Liver (tissue), 9 donors: ENCODE results near the gene GRK5. TPM values are rescaled to one million over a fixed set of nuclear protein-coding genes. Genes with fewer than 3 reads are reported as not detected.

Source experiments
- DNase-seq: peaks from one replicate; pipeline ENCODE4 v3.0.0-alpha.2; 2017; ENCODE audit warnings: low spot score
- H3K27ac ChIP-seq, 2 donors: one replicate each; pipeline ENCODE4 v1.7.0; 2013; ENCODE audit warnings: inconsistent platforms in 2 of 2, low read length in 2 of 2, control low read depth in 1 of 2, low read depth in 1 of 2, mild to moderate bottlenecking in 1 of 2
- H3K27me3 ChIP-seq, 4 donors: one replicate each; pipeline versions ENCODE4 v1.6.1 to v1.7.0; 2013; ENCODE audit warnings: low read length in 3 of 4, inconsistent platforms in 1 of 4, mild to moderate bottlenecking in 1 of 4, moderate library complexity in 1 of 4; ENCODE audit not compliant: control insufficient read depth in 4 of 4, insufficient read depth in 4 of 4
- H3K36me3 ChIP-seq, 4 donors: one replicate each; pipeline versions ENCODE4 v1.6.1 to v1.7.0; 2013; ENCODE audit warnings: low read length in 3 of 4, mild to moderate bottlenecking in 3 of 4, low read depth in 1 of 4, moderate library complexity in 1 of 4; ENCODE audit not compliant: control insufficient read depth in 4 of 4, insufficient read depth in 3 of 4
- H3K4me1 ChIP-seq, 4 donors: one replicate each; pipeline versions ENCODE4 v1.6.1 to v1.7.0; 2013; ENCODE audit warnings: low read length in 3 of 4, mild to moderate bottlenecking in 3 of 4, moderate library complexity in 1 of 4; ENCODE audit not compliant: control insufficient read depth in 4 of 4, insufficient read depth in 4 of 4
- H3K4me3 ChIP-seq, 3 donors: one replicate each; pipeline versions ENCODE4 v1.6.1 to v1.7.0; 2013; ENCODE audit warnings: low read length in 3 of 3, control low read depth in 1 of 3, low read depth in 1 of 3, mild to moderate bottlenecking in 1 of 3
- H3K9ac ChIP-seq, 2 donors: one replicate each; pipeline ENCODE4 v1.7.0; 2013; ENCODE audit warnings: low read length in 2 of 2, mild to moderate bottlenecking in 2 of 2, moderate library complexity in 2 of 2, control low read depth in 1 of 2, low read depth in 1 of 2
- H3K9me3 ChIP-seq, 4 donors: one replicate each; pipeline versions ENCODE4 v1.6.1 to v1.7.0; 2013; ENCODE audit warnings: low read length in 3 of 4; ENCODE audit not compliant: control insufficient read depth in 4 of 4
- ATF3 ChIP-seq: IDR thresholded peaks from 2 replicates; pipeline ENCODE4 v1.6.1; 2016; ENCODE audit warnings: antibody characterized with exemption
- CTCF ChIP-seq: fragments of 150-350 bp; IDR thresholded peaks from 2 replicates; pipeline ENCODE4 v1.5.1; 2017; ENCODE audit warnings: improper control_type of control experiment, low read depth, low read length; ENCODE audit not compliant: missing input control
- EGR1 ChIP-seq, 2 donors: IDR thresholded peaks; 2 replicates each; pipeline ENCODE4 v1.6.1; 2016 to 2018; ENCODE audit warnings: antibody characterized with exemption in 2 of 2, low read depth in 2 of 2
- FOXA1 ChIP-seq: IDR thresholded peaks from 2 replicates; pipeline ENCODE4 v1.6.1; 2016; ENCODE audit warnings: antibody characterized with exemption
- FOXA2 ChIP-seq: IDR thresholded peaks from 2 replicates; pipeline ENCODE4 v1.6.1; 2016; ENCODE audit warnings: antibody characterized with exemption
- GABPA ChIP-seq, 2 donors: IDR thresholded peaks in 1 of 2; conservative IDR thresholded peaks in 1 of 2; 2 replicates each; pipeline ENCODE4 v1.6.1; 2016; ENCODE audit warnings: antibody characterized with exemption in 2 of 2, mild to moderate bottlenecking in 1 of 2, moderate library complexity in 1 of 2
- HNF4A ChIP-seq, 2 donors: conservative IDR thresholded peaks; 2 replicates each; pipeline ENCODE4 v1.6.1; 2016; ENCODE audit warnings: antibody characterized with exemption in 2 of 2, mild to moderate bottlenecking in 2 of 2
- HNF4G ChIP-seq: IDR thresholded peaks from 2 replicates; pipeline ENCODE4 v1.6.1; 2016; ENCODE audit warnings: antibody characterized with exemption
- JUND ChIP-seq, 2 donors: IDR thresholded peaks; 2 replicates each; pipeline ENCODE4 v1.6.1; 2016; ENCODE audit warnings: antibody characterized with exemption in 2 of 2
- NR2F2 ChIP-seq: IDR thresholded peaks from 2 replicates; pipeline ENCODE4 v1.6.1; 2016; ENCODE audit warnings: antibody characterized with exemption
- RAD21 ChIP-seq, 2 donors: IDR thresholded peaks; 2 replicates each; pipeline ENCODE4 v1.6.1; 2016; ENCODE audit warnings: antibody characterized with exemption in 2 of 2, mild to moderate bottlenecking in 2 of 2
- RXRA ChIP-seq, 2 donors: IDR thresholded peaks; 2 replicates each; pipeline ENCODE4 v1.6.1; 2017 to 2018; ENCODE audit warnings: antibody characterized with exemption in 2 of 2, mild to moderate bottlenecking in 1 of 2
- SP1 ChIP-seq: IDR thresholded peaks from 2 replicates; pipeline ENCODE4 v1.6.1; 2018; ENCODE audit warnings: antibody characterized with exemption, mild to moderate bottlenecking
- TAF1 ChIP-seq: conservative IDR thresholded peaks from 2 replicates; pipeline ENCODE4 v1.6.1; 2016; ENCODE audit warnings: antibody characterized with exemption, mild to moderate bottlenecking
- YY1 ChIP-seq: IDR thresholded peaks from 2 replicates; pipeline ENCODE4 v1.6.1; 2016; ENCODE audit warnings: antibody characterized with exemption, mild to moderate bottlenecking
- ZBTB33 ChIP-seq: IDR thresholded peaks from 2 replicates; pipeline ENCODE4 v1.6.1; 2016; ENCODE audit warnings: antibody characterized with exemption
- WGBS: extraction: QIAGEN DNeasy Blood & Tissue Kit; methylation state at CpG from one replicate; pipeline ENCODE4 v1.1.7; 2013; 5-methylcytosine and 5-hydroxymethylcytosine counted together
- polyA plus RNA-seq, 2 donors: library from polyadenylated mRNA; stranded (reverse) in 1 of 2; unstranded in 1 of 2; fragments of 200-250 nt in 1 of 2; fragments of >200 nt in 1 of 2; fragmentation: Nextera tagmentation in 1 of 2; extraction: Ambion mirVana in 1 of 2; gene quantifications; one replicate each; pipeline versions ENCODE4 v1.2.1 to v1.2.3, GENCODE V29; 2013 to 2015
- total RNA-seq, 2 donors: library from RNA; depleted of rRNA; stranded (reverse); fragments of >200 nt; gene quantifications; one replicate each; pipeline ENCODE4 v1.2.3, GENCODE V29; 2014
- TF ChIP-seq, protein P1 (sequence below): IDR thresholded peaks from 2 replicates; pipeline ENCODE4 v1.6.1; 2016; ENCODE audit warnings: antibody characterized with exemption, mild to moderate bottlenecking
- TF ChIP-seq, protein P2 (sequence below): IDR thresholded peaks from 2 replicates; pipeline ENCODE4 v1.6.1; 2016; ENCODE audit warnings: antibody characterized with exemption
- donor health status: healthy.
- donor health status: healthy.
- donor health status: healthy.
- donor health status: healthy.
- donor health status: healthy.

GRK5 gene
- total and polyA plus RNA-seq, 4 donors = 2.1 to 6.6 (median 5.1) TPM

DNA sequence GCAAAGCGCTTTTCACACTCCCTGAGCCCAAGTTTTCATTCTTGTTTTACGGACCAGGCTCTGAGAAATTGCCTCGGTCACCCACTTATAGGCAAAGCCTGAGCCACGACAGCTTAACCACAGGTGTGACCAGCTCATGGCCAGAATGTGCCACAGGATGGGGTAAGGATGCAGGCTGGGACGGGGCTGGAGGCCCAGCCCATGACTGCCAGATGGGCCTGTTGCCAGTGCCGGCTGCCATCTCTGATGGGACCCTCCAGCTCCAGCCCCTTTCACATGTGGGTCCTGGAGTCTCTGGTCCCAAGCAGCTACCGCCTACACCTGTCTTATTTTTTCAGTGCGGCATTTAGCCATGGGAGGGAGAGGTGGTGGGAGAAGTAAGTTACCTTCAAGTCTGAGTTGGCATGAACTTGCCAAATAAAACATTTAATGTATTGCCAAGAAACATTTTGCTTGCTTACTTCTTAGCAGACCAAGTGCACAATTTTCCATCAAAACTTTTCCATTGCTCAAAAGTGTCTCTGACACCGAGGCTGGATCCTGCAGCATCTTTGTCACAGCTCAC lies 142.6 kb downstream of the GRK5 start (continued):
- TF ChIP-seq EGR1 (IDR thresholded peaks at IDR 0.05; ENCODE audit: low read depth in 2 of 2) (no peak), NR2F2 (no peak), CTCF (no peak), SP1 (no peak), ATF3 (no peak)

DNA sequence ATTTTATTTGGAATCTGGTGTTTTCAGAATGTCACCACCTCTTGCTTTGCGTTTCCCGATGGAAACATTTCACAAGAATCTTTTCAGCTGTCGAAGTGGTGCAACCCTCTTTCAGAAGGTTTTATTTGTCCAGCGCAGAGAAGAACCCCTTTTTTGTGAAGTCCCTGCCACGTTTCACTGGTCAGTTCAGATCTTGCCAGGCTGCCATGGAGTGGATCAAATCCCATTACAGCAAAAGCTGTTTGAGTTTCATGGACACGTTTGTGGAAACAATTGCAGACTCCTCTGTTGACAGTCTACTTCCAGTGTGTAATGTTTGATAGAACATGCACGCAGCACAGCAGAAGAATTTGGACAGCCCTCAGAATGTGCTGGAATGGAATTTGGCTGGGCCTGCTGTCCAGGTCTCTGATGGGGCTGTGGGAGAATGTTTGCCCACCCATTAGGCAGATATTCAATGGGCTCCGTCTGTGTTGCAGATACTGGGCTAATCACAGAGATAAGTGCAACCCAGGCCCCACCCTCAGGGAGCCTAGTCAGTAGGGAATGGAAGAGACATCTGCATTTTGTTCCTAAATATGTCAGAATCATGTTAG lies 143.2 kb downstream of the GRK5 start:
- Histone ChIP-seq H3K36me3 (no peaks in the 10 kb centered on the region), H3K9me3 (no peaks in the 10 kb centered on the region), H3K4me1 (peaks cover 0 to 5% (median 2%) of the 10 kb centered on the region in 4 donors), H3K27me3 (no peaks in the 10 kb centered on the region), H3K27ac (peak overlapping the region in 1 of 2 donors; percentile 7), H3K4me3 (no peak overlapping the region), H3K9ac (no peak overlapping the region)
- DNase-seq = no peak
- WGBS = 45% methylated on average over 8 of the region's 8 CpGs
- TF ChIP-seq GABPA (IDR thresholded peaks at IDR 0.05 in 1 of 2, conservative IDR thresholded peaks at IDR 0.05 in 1 of 2) = no peak
- peak; percentile 57 for TF ChIP-seq FOXA2
- TF ChIP-seq YY1 = peak; percentile 82
- no peak for TF ChIP-seq CTCF
- TF ChIP-seq FOXA1 = peak; percentile 60
- peak; percentile 47 to 68 for TF ChIP-seq RAD21 (IDR thresholded peaks at IDR 0.05)
- no peak for TF ChIP-seq TAF1
- TF ChIP-seq, protein P1, sequence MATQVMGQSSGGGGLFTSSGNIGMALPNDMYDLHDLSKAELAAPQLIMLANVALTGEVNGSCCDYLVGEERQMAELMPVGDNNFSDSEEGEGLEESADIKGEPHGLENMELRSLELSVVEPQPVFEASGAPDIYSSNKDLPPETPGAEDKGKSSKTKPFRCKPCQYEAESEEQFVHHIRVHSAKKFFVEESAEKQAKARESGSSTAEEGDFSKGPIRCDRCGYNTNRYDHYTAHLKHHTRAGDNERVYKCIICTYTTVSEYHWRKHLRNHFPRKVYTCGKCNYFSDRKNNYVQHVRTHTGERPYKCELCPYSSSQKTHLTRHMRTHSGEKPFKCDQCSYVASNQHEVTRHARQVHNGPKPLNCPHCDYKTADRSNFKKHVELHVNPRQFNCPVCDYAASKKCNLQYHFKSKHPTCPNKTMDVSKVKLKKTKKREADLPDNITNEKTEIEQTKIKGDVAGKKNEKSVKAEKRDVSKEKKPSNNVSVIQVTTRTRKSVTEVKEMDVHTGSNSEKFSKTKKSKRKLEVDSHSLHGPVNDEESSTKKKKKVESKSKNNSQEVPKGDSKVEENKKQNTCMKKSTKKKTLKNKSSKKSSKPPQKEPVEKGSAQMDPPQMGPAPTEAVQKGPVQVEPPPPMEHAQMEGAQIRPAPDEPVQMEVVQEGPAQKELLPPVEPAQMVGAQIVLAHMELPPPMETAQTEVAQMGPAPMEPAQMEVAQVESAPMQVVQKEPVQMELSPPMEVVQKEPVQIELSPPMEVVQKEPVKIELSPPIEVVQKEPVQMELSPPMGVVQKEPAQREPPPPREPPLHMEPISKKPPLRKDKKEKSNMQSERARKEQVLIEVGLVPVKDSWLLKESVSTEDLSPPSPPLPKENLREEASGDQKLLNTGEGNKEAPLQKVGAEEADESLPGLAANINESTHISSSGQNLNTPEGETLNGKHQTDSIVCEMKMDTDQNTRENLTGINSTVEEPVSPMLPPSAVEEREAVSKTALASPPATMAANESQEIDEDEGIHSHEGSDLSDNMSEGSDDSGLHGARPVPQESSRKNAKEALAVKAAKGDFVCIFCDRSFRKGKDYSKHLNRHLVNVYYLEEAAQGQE = peak; percentile 62
- peak; percentile 4 for TF ChIP-seq HNF4G
- peak; percentile 59 to 70 for TF ChIP-seq EGR1 (IDR thresholded peaks at IDR 0.05; ENCODE audit: low read depth in 2 of 2)
- TF ChIP-seq JUND (IDR thresholded peaks at IDR 0.05) = peak; percentile 41 to 44
- no peak for TF ChIP-seq NR2F2
- TF ChIP-seq RXRA (IDR thresholded peaks at IDR 0.05) = peak; percentile 52 to 72
- TF ChIP-seq SP1 = peak; percentile 91
- TF ChIP-seq, protein P2, sequence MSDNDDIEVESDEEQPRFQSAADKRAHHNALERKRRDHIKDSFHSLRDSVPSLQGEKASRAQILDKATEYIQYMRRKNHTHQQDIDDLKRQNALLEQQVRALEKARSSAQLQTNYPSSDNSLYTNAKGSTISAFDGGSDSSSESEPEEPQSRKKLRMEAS = peak; percentile 66
- peak; percentile 56 to 68 for TF ChIP-seq HNF4A (conservative IDR thresholded peaks at IDR 0.05)
- TF ChIP-seq ZBTB33 = no peak
- peak; percentile 62 for TF ChIP-seq ATF3
